COLO668 (cell line): Measurements from ENCODE around the gene SLC25A26.

Source experiments
- DNase-seq: peaks from one replicate; lab custom pipeline; 2025; ENCODE audit not compliant: unreplicated experiment; lab: John Stamatoyannopoulos, UW

SLC25A26 gene

GRCh38 chr3:66394019-66394752 lies 173.4 kb downstream of the SLC25A26 start:
- peak; percentile 5 for DNase-seq

- no peak for DNase-seq
These were observed 174.0 kb downstream of the SLC25A26 start for GRCh38 chr3:66394753-66395249.

- DNase-seq: no peak
These were observed 174.8 kb downstream of the SLC25A26 start for GRCh38 chr3:66395635-66396034.

- DNase-seq: no peak
These were observed 175.5 kb downstream of the SLC25A26 start for GRCh38 chr3:66396161-66396760.

GRCh38 chr3:66396888-66397287 lies 176.1 kb downstream of the SLC25A26 start:
- no peak for DNase-seq

- DNase-seq: no peak
These were observed 176.9 kb downstream of the SLC25A26 start for GRCh38 chr3:66397745-66398144.

GRCh38 chr3:66398228-66399025 lies 177.6 kb downstream of the SLC25A26 start:
- DNase-seq: peak; percentile 59

- no peak for DNase-seq
These were observed 178.9 kb downstream of the SLC25A26 start for GRCh38 chr3:66399529-66400232.

- no peak for DNase-seq
These were observed 179.8 kb downstream of the SLC25A26 start for GRCh38 chr3:66400411-66401156.

- no peak for DNase-seq
These were observed 180.4 kb downstream of the SLC25A26 start for GRCh38 chr3:66401157-66401550.

- DNase-seq: peak; percentile 43
These were observed 181.1 kb downstream of the SLC25A26 start for GRCh38 chr3:66401675-66402491.

GRCh38 chr3:66402596-66403290 lies 181.9 kb downstream of the SLC25A26 start:
- no peak for DNase-seq

GRCh38 chr3:66403323-66403990 lies 182.7 kb downstream of the SLC25A26 start:
- no peak for DNase-seq

- no peak for DNase-seq
These were observed 183.4 kb downstream of the SLC25A26 start for GRCh38 chr3:66404197-66404596.

- DNase-seq: no peak
These were observed 184.3 kb downstream of the SLC25A26 start for GRCh38 chr3:66404903-66405700.

GRCh38 chr3:66405701-66406091 lies 184.9 kb downstream of the SLC25A26 start:
- no peak for DNase-seq

- no peak for DNase-seq
These were observed 185.4 kb downstream of the SLC25A26 start for GRCh38 chr3:66406163-66406562.
